IPS DF 4.7 (cell line): ENCODE measurements around the gene GIMAP2.
"Not testable (repeated sequence)": the region's sequence is repeated elsewhere in the genome, so short reads cannot be mapped to it uniquely, and the experiment has no call there.

ENCODE experiments used
- DNase-seq: peaks from one replicate; pipeline ENCODE4 v3.0.0-alpha.2; 2013; ENCODE audit warnings: low spot score; ENCODE audit errors: extremely low read depth

Gene GIMAP2

GRCh38 chr7:150676276-150676675 lies 9.2 kb upstream of the GIMAP2 start:
- not testable (repeated sequence) for DNase-seq

GRCh38 chr7:150676854-150677253 lies 8.7 kb upstream of the GIMAP2 start:
- not testable (repeated sequence) for DNase-seq

GRCh38 chr7:150678601-150679000 lies 6.9 kb upstream of the GIMAP2 start:
- not testable (repeated sequence) for DNase-seq

- DNase-seq: not testable (repeated sequence)
Observed at GRCh38 chr7:150680364-150680763, 5.1 kb upstream of the GIMAP2 start.

- DNase-seq: no peak
Observed at GRCh38 chr7:150686030-150686631, 625 bp downstream of the GIMAP2 start.

GRCh38 chr7:150688630-150689029 lies 3.1 kb downstream of the GIMAP2 start:
- no peak for DNase-seq

- DNase-seq: no peak
Observed at GRCh38 chr7:150695654-150696053, 10.1 kb downstream of the GIMAP2 start.

GRCh38 chr7:150703209-150703608 lies 17.7 kb downstream of the GIMAP2 start:
- DNase-seq: no peak

GRCh38 chr7:150715293-150715692 lies 29.8 kb downstream of the GIMAP2 start:
- DNase-seq: no peak

- no peak for DNase-seq
Observed at GRCh38 chr7:150715738-150716137, 30.2 kb downstream of the GIMAP2 start.

GRCh38 chr7:150716368-150716767 lies 30.9 kb downstream of the GIMAP2 start, which contains the start of gene GIMAP1:
TSS of gene GIMAP1 (plus strand) at chr7:150716613. CDS start at chr7:150719048, 2,435 bp downstream.
- DNase-seq: no peak

- no peak for DNase-seq
Observed at GRCh38 chr7:150716939-150717338, 31.4 kb downstream of the GIMAP2 start.

- DNase-seq: no peak
Observed at GRCh38 chr7:150717814-150718420, 32.4 kb downstream of the GIMAP2 start.

GRCh38 chr7:150719436-150719835 lies 33.9 kb downstream of the GIMAP2 start:
- DNase-seq: no peak

GRCh38 chr7:150719960-150720891 lies 34.7 kb downstream of the GIMAP2 start:
- DNase-seq: no peak

- no peak for DNase-seq
Observed at GRCh38 chr7:150721970-150722373, 36.5 kb downstream of the GIMAP2 start.

GRCh38 chr7:150722431-150722931 lies 37.0 kb downstream of the GIMAP2 start:
- DNase-seq: no peak

GRCh38 chr7:150723467-150723866 lies 38.0 kb downstream of the GIMAP2 start:
- DNase-seq: no peak

GRCh38 chr7:150727381-150727780 lies 41.9 kb downstream of the GIMAP2 start:
- no peak for DNase-seq

- DNase-seq: no peak
Observed at GRCh38 chr7:150728011-150728410, 42.5 kb downstream of the GIMAP2 start.

- DNase-seq: no peak
Observed at GRCh38 chr7:150728609-150729008, 43.1 kb downstream of the GIMAP2 start.

- DNase-seq: no peak
Observed at GRCh38 chr7:150731916-150732315, 46.4 kb downstream of the GIMAP2 start.
